GM12878 (cell line): Measurements from ENCODE around the gene CTAG1A. TPM values are rescaled to one million over a fixed set of nuclear protein-coding genes. Genes with fewer than 3 reads are reported as not detected.

ENCODE experiments used
- ATAC-seq: fragments of 200-7000 bp; cut with Tn5 transposase; 3 replicates; pipeline ENCODE4 v1.9.1; 2020; ENCODE audit warnings: mild to moderate bottlenecking, moderate library complexity
- BruUV-seq: library from RNA; stranded (reverse); fragments of 400-500 nt; replicated peaks from 2 replicates; lab custom pipeline; 2021; lab: Mats Ljungman, UMichigan
- CTCF ChIA-PET: fragments of 300-600 bp; sonication (Branson Sonifier 250); formaldehyde crosslinking; extraction: SDS; loops from one replicate; lab custom pipeline; 2021; ENCODE audit warnings: inconsistent platforms; lab: Yijun Ruan, JAX
- POLR2A ChIA-PET: fragments of 350-600 bp; formaldehyde crosslinking; extraction: SDS; loops from one replicate; lab custom pipeline; 2021; ENCODE audit warnings: inconsistent platforms; lab: Charles Lee
- RAD21 ChIA-PET: fragments of 300-600 bp; sonication (Branson Sonifier 250); formaldehyde crosslinking; loops from one replicate; lab custom pipeline; 2023; ENCODE audit warnings: antibody characterized with exemption; ENCODE audit not compliant: unreplicated experiment; lab: Charles Lee
- SMC1A ChIA-PET: fragments of 300-600 bp; sonication (Branson Sonifier 250); formaldehyde crosslinking; loops from one replicate; lab custom pipeline; 2023; ENCODE audit not compliant: unreplicated experiment, uncharacterized antibody; lab: Charles Lee
- DNase-seq: peaks from one replicate; pipeline ENCODE4 v3.0.0-alpha.2; 2011; ENCODE audit warnings: low read depth, low spot score
- FAIRE-seq: peaks from 3 replicates; lab custom pipeline; 2011; peaks lifted over from hg19 to GRCh38; lab: Jason Lieb, UNC
- H2AFZ ChIP-seq: 2 replicates; pipeline ENCODE4 v1.6.0; 2011; ENCODE audit warnings: low read depth, low read length, control low read depth; ENCODE audit not compliant: control insufficient read depth
- H3K27ac ChIP-seq: 2 replicates; pipeline ENCODE4 v1.5.1; 2011; ENCODE audit warnings: control low read depth; ENCODE audit not compliant: control insufficient read depth, insufficient read depth
- H3K27me3 ChIP-seq, 2 experiments: replicated peaks in 1 of 2; 2 replicates each; pipeline versions ENCODE4 v1.6.0 to v1.6.1; 2011; ENCODE audit warnings: low read length in 1 of 2; ENCODE audit not compliant: control insufficient read depth in 2 of 2, insufficient read depth in 2 of 2
- H3K36me3 ChIP-seq, 2 experiments: 2 replicates each; pipeline ENCODE4 v1.5.1; 2011; ENCODE audit warnings: low read length in 1 of 2; ENCODE audit not compliant: control insufficient read depth in 2 of 2, insufficient read depth in 2 of 2
- H3K4me1 ChIP-seq: 2 replicates; pipeline ENCODE4 v1.6.1; 2011; ENCODE audit warnings: mild to moderate bottlenecking, low read length, moderate library complexity, mixed read lengths; ENCODE audit not compliant: control insufficient read depth, insufficient read depth
- H3K4me2 ChIP-seq: 2 replicates; pipeline ENCODE4 v1.6.0; 2011; ENCODE audit warnings: control low read depth; ENCODE audit not compliant: control insufficient read depth, insufficient read depth
- H3K4me3 ChIP-seq: fragments of 200-600 bp; sonication (generic); 2 replicates; pipeline ENCODE4 v1.5.1; 2016
- H3K79me2 ChIP-seq: 2 replicates; pipeline ENCODE4 v1.6.0; 2011; ENCODE audit warnings: low read length; ENCODE audit not compliant: control insufficient read depth, insufficient read depth
- H3K9ac ChIP-seq: 2 replicates; pipeline ENCODE4 v1.8.0; 2011; ENCODE audit warnings: low read length, control low read depth, mixed read lengths; ENCODE audit not compliant: control insufficient read depth, insufficient read depth
- H3K9me3 ChIP-seq: replicated peaks from 3 replicates; pipeline ENCODE4 v1.5.1; 2011; ENCODE audit warnings: mild to moderate bottlenecking, low read length; ENCODE audit not compliant: control insufficient read depth, insufficient read depth
- H4K20me1 ChIP-seq: 2 replicates; pipeline ENCODE4 v1.6.0; 2011; ENCODE audit not compliant: control insufficient read depth, insufficient read depth
- ASH2L ChIP-seq: fragments of 300-600, 200-600 bp; sonication (generic); IDR thresholded peaks from 2 replicates; pipeline ENCODE4 v1.6.1; 2017; ENCODE audit warnings: low read depth, mild to moderate bottlenecking, borderline replicate concordance
- BCL3 ChIP-seq: IDR thresholded peaks from 2 replicates; pipeline ENCODE4 v1.6.1; 2011; ENCODE audit warnings: borderline replicate concordance, low read depth, mild to moderate bottlenecking, moderate library complexity, low read length; ENCODE audit not compliant: insufficient read depth, poor library complexity, severe bottlenecking
- HDGF ChIP-seq: fragments of 450-650 bp; IDR thresholded peaks from 2 replicates; pipeline ENCODE4 v1.6.1; 2016; ENCODE audit warnings: antibody characterized with exemption
- JUNB ChIP-seq: IDR thresholded peaks from 2 replicates; pipeline ENCODE4 v1.6.1; 2016; ENCODE audit warnings: antibody characterized with exemption, mild to moderate bottlenecking
- RELA ChIP-seq: fragments of 450-650 bp; IDR thresholded peaks from 2 replicates; pipeline ENCODE4 v1.8.0; 2014; ENCODE audit warnings: borderline replicate concordance; ENCODE audit not compliant: partially characterized antibody
- RFX5 ChIP-seq: IDR thresholded peaks from 2 replicates; pipeline ENCODE4 v1.6.1; 2011; ENCODE audit warnings: low read depth, low read length, improper control_type of control experiment
- ZNF687 ChIP-seq: fragments of 450-650 bp; IDR thresholded peaks from 2 replicates; pipeline ENCODE4 v1.6.1; 2017; ENCODE audit warnings: mild to moderate bottlenecking, moderate library complexity
- WGBS: methylation state at CpG from one replicate; pipeline ENCODE4 v1.1.6; 2016; ENCODE audit warnings: low lambda C conversion rate; ENCODE audit not compliant: insufficient replicate concordance, insufficient coverage; ENCODE audit errors: missing lambda C conversion rate; 5-methylcytosine and 5-hydroxymethylcytosine counted together
- in situ Hi-C: fragments of 300-500 bp; cut with MboI; formaldehyde crosslinking; loops from 9 replicates; pipeline ENCODE4 v1.14.3; 2018; ENCODE audit warnings: mixed read lengths
- intact Hi-C: fragments of 100-400 bp; cut with micrococcal nuclease; formaldehyde crosslinking; loops from one replicate; pipeline ENCODE4 v1.14.2; 2022; ENCODE audit not compliant: unreplicated experiment
- polyA plus RNA-seq, 11 experiments: library from polyadenylated mRNA; depleted of rRNA in 4 of 11; unstranded in 6 of 11; stranded (reverse) in 5 of 11; fragments of >200 nt; fragmentation: Nextera tagmentation in 4 of 11; fragmentation: Illumina TruSeq in 1 of 11; extraction: Ambion mirVana in 4 of 11; extraction: Trizol in 1 of 11; gene quantifications; 1 replicate in 1 of 11; 2 replicates in 10 of 11; pipeline versions ENCODE4 v1.2.1 to v1.2.3, GENCODE V29; 2011 to 2016; ENCODE audit warnings: inconsistent platforms in 2 of 11, missing spikeins in 2 of 11, low read depth in 1 of 11
- total RNA-seq, 4 experiments: library from RNA; depleted of rRNA in 3 of 4; stranded (reverse); fragments of >200 nt in 3 of 4; fragmentation: Illumina TruSeq in 1 of 4; extraction: Trizol in 1 of 4; gene quantifications; 2 replicates each; pipeline versions ENCODE4 v1.2.1 to v1.2.3, GENCODE V29; 2013 to 2021
- TF ChIP-seq, protein P1 (sequence below): fragments of 150-350 bp; IDR thresholded peaks from 2 replicates; pipeline ENCODE4 v1.6.1; 2016; ENCODE audit warnings: low read depth, low read length

CTAG1A gene
- total and polyA plus RNA-seq, 10 of the 15 experiments (the other 5 are each of a cell fraction or from before 2014, with no cell fraction given): not detected

GRCh38 chrX:154602226-154602625, 17.3 kb downstream of the CTAG1A start (continued):
- TF ChIP-seq ASH2L: no peak
- TF ChIP-seq ZNF687: no peak
- no peak for TF ChIP-seq JUNB
- TF ChIP-seq HDGF: no peak

DNA sequence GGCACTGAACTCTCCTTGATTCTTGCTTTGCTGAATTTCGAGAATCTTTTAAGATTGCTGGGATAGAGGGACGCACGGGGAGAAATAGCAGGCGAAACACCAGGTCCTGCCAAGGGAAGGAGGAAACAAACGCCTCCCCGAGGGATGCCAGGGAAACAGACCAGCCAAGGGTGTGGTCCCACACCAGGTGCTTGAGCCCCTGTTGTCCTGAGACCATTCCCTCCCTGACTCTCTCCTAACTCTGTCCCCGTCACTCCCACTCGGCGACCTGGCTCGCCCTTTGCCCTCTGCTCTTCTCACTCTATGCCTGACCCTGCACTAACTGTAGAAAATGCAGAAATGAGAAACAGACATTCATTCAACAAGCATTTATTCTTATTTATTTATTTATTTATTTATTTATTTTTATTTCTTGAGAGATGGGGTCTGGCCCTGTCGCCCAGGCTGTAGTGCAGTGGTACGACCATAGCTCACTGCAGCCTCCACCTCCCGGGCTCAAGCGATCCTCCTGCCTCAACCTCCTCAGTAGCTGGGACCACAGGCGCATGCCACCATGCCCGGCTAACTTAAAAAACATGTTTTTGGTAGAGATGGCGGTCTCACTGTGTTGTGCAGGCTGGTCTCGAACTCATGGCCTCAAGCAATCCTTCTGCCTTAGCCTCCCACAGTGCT, 18.0 kb downstream of the CTAG1A start:
- no peaks in the 10 kb centered on the region for H4K20me1 ChIP-seq
- no peak for DNase-seq
- no TSS peak for BruUV-seq
- no peaks in the 10 kb centered on the region for H3K4me1 ChIP-seq
- ChIA-PET SMC1A (no interaction called here), RAD21 (no interaction called here), POLR2A (no interaction called here), CTCF (no interaction called here)
- FAIRE-seq: no peak
- in situ Hi-C loops: no loop called here
- H3K4me3 ChIP-seq: no peak overlapping the region
- intact Hi-C loops: no loop called here
- H2AFZ ChIP-seq: no peak overlapping the region
- WGBS: 46% methylated on average over 18 of the region's 18 CpGs
- H3K79me2 ChIP-seq: no peaks in the 10 kb centered on the region
- H3K4me2 ChIP-seq: no peak overlapping the region
- H3K36me3 ChIP-seq: no peaks in the 10 kb centered on the region
- H3K27me3 ChIP-seq: no peaks in the 10 kb centered on the region
- ATAC-seq: no peak
- no peaks in the 10 kb centered on the region; the same call in 2 of the 3 replicates for H3K9me3 ChIP-seq
- no peak overlapping the region for H3K9ac ChIP-seq
- H3K27ac ChIP-seq: no peak overlapping the region
- no peak for TF ChIP-seq BCL3
- TF ChIP-seq RELA: no peak
- no peak for TF ChIP-seq RFX5
- TF ChIP-seq JUNB: no peak
- TF ChIP-seq, protein P1, sequence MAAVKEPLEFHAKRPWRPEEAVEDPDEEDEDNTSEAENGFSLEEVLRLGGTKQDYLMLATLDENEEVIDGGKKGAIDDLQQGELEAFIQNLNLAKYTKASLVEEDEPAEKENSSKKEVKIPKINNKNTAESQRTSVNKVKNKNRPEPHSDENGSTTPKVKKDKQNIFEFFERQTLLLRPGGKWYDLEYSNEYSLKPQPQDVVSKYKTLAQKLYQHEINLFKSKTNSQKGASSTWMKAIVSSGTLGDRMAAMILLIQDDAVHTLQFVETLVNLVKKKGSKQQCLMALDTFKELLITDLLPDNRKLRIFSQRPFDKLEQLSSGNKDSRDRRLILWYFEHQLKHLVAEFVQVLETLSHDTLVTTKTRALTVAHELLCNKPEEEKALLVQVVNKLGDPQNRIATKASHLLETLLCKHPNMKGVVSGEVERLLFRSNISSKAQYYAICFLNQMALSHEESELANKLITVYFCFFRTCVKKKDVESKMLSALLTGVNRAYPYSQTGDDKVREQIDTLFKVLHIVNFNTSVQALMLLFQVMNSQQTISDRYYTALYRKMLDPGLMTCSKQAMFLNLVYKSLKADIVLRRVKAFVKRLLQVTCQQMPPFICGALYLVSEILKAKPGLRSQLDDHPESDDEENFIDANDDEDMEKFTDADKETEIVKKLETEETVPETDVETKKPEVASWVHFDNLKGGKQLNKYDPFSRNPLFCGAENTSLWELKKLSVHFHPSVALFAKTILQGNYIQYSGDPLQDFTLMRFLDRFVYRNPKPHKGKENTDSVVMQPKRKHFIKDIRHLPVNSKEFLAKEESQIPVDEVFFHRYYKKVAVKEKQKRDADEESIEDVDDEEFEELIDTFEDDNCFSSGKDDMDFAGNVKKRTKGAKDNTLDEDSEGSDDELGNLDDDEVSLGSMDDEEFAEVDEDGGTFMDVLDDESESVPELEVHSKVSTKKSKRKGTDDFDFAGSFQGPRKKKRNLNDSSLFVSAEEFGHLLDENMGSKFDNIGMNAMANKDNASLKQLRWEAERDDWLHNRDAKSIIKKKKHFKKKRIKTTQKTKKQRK: no peak
